ENCODE results near the gene DDRGK1.

Gene DDRGK1

DNA sequence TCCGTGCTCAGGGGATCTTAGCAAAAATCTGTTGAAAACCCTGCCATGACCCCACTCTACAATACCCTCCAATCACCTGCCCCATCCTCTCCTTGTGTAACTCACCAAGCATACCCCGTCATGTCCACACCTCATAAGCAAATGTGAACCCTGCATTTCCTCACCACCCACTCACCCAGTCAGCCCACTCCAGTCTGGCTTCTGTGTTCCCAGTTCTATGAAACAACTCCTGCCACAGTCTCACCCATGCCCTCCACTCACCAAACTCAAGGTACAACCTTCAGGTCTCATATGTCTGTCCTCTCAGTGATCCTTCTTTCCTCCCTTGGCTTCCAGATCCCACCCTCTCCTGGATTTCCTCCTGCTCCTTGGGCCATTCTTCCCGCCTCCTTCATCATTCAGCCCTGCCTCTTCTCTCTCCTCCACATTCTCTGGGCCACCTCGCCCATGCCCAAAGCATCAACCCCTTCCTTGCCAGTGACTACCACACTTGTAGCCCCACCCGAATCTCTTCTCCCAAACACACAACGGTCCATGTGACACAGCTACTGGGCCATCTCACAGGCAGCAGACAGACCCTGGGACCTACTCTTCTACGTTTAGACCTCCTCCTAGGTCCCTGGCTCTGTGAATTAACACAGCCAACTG is 8.8 kb downstream of the DDRGK1 start:
- Histone ChIP-seq H3K4me3 (ENCODE audit: low read length, poor library complexity, severe bottlenecking) (no peak overlapping the region), H3F3A (ENCODE audit: low read depth) (no peaks in the 10 kb centered on the region), H3K4me1 (ENCODE audit: insufficient read depth, low read length, poor library complexity, severe bottlenecking) (no peaks in the 10 kb centered on the region), H3K9me2 (replicated peaks; ENCODE audit: low read depth, low read length) (no peaks in the 10 kb centered on the region), H4K20me1 (ENCODE audit: insufficient read depth, low read length, poor library complexity, severe bottlenecking) (no peaks in the 10 kb centered on the region), H3K79me2 (ENCODE audit: insufficient read depth, low read length) (peaks cover 9% of the 10 kb centered on the region; the same call in 1 of the 2 replicates), H3K9me3 (ENCODE audit: insufficient read depth, low read depth, low read length) (no peaks in the 10 kb centered on the region), H3K4me2 (ENCODE audit: low read depth, low read length, poor library complexity, severe bottlenecking) (no peak overlapping the region), H3K9ac (ENCODE audit: low read depth, low read length, poor library complexity, severe bottlenecking) (no peak overlapping the region), H2AFZ (ENCODE audit: low read length) (no peak overlapping the region), H3K36me3 (ENCODE audit: insufficient read depth, low read length) (peaks cover 65% of the 10 kb centered on the region; the same call in 1 of the 2 replicates), H3K27me3 (ENCODE audit: insufficient read depth, low read length, poor library complexity, severe bottlenecking) (no peaks in the 10 kb centered on the region)
- TF ChIP-seq EZH2phosphoT487 (IDR thresholded peaks at IDR 0.05; ENCODE audit: borderline replicate concordance) (no peak), CTCF (conservative IDR thresholded peaks at IDR 0.05; ENCODE audit: low read length) (no peak)

DNA sequence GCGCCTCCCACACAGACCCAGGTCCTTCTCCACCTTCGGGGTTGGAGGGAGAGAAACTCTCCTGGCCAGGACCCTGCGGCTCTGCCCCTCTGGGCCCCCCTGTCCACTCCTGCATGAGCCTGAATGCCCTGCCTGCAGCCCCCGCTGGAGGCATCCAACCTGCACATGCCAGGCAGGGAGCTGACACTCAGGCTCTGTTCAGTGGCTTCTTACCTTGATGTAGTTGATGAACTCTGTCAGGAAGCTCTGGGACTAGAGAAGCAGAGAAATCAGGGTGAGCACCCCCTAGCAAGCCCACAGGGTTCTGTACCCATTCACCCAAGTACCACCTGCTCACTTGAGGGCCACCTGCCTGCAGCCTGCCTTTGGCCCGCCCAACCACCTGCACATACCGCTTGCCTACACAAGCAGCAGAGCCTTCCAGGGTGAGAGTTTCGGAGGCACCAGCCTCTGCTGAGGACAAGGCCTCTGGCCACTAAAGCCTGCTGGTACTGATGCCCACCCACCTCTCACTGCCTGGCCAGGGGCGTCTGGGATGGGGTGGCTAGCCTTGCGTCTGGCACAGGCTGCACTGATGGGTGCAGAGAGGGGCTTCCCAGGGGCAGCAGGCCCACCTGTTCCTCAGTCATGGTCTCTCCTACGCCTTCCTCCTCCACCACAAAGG is 9.7 kb downstream of the DDRGK1 start:
- no peak for TF ChIP-seq CTCF (conservative IDR thresholded peaks at IDR 0.05; ENCODE audit: low read length)
- no peak for TF ChIP-seq EZH2phosphoT487 (IDR thresholded peaks at IDR 0.05; ENCODE audit: borderline replicate concordance)
- no peak overlapping the region for H3K9ac ChIP-seq (ENCODE audit: low read depth, low read length, poor library complexity, severe bottlenecking)
- H3K4me1 ChIP-seq (ENCODE audit: insufficient read depth, low read length, poor library complexity, severe bottlenecking) = no peaks in the 10 kb centered on the region
- H4K20me1 ChIP-seq (ENCODE audit: insufficient read depth, low read length, poor library complexity, severe bottlenecking) = no peaks in the 10 kb centered on the region
- no peaks in the 10 kb centered on the region for H3K27me3 ChIP-seq (ENCODE audit: insufficient read depth, low read length, poor library complexity, severe bottlenecking)
- H3K9me3 ChIP-seq (ENCODE audit: insufficient read depth, low read depth, low read length) = no peaks in the 10 kb centered on the region
- H3K9me2 ChIP-seq (replicated peaks; ENCODE audit: low read depth, low read length) = no peaks in the 10 kb centered on the region
- H3K4me2 ChIP-seq (ENCODE audit: low read depth, low read length, poor library complexity, severe bottlenecking) = no peak overlapping the region
- H3K36me3 ChIP-seq (ENCODE audit: insufficient read depth, low read length) = peaks cover 67% of the 10 kb centered on the region; the same call in 1 of the 2 replicates
- H3F3A ChIP-seq (ENCODE audit: low read depth) = no peaks in the 10 kb centered on the region
- no peak overlapping the region for H2AFZ ChIP-seq (ENCODE audit: low read length)
- H3K79me2 ChIP-seq (ENCODE audit: insufficient read depth, low read length) = 0 out of 2 replicates have a peak, but pooled peaks cover 3% of the 10 kb centered on the region
- H3K4me3 ChIP-seq (ENCODE audit: low read length, poor library complexity, severe bottlenecking) = no peak overlapping the region

DNA sequence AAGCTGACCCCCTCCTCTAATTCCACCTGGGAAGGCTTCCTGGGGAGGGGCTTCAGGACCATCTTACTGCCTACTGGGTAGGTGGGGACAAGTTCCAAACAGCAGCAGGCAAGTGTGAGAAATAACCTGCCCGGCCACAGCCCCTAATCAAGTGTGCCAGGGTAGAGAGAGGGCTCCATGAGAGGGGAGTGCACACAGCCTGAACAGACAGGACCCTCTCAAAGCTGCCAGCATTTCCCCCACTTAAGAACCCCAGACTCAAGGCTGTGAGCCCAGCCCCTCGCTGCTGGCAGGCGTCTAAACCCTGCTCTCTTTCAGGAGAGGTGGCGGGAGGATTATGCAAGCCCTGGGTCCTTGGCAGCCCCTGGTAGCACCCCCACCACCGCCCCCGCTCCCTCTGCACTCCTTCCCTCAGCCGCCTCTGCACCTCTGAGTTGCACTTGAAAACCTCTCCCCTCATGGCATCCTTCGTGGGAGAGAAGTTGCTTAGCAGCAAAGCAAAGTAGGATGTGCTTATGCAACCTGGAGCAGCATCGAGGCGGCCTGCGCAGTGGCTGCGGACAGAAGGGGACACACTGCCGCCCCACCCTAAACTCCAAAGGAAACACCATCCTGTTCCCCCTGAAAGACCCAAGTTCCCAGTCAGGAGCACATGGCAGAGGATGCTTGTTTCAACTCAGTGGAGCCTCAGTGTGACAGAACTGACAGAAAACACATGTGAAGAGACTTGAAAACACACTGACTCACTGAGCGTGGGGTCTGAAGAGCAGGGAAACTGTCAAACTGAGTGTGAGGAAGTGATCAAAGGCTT is 10.5 kb downstream of the DDRGK1 start:
- no peak overlapping the region for H3K9ac ChIP-seq (ENCODE audit: low read depth, low read length, poor library complexity, severe bottlenecking)
- H3K27me3 ChIP-seq (ENCODE audit: insufficient read depth, low read length, poor library complexity, severe bottlenecking) = no peaks in the 10 kb centered on the region
- H3K9me2 ChIP-seq (replicated peaks; ENCODE audit: low read depth, low read length) = no peaks in the 10 kb centered on the region
- no peak overlapping the region for H3K4me3 ChIP-seq (ENCODE audit: low read length, poor library complexity, severe bottlenecking)
- no peaks in the 10 kb centered on the region for H3K4me1 ChIP-seq (ENCODE audit: insufficient read depth, low read length, poor library complexity, severe bottlenecking)
- peaks cover 64% of the 10 kb centered on the region; the same call in 1 of the 2 replicates for H3K36me3 ChIP-seq (ENCODE audit: insufficient read depth, low read length)
- H3K9me3 ChIP-seq (ENCODE audit: insufficient read depth, low read depth, low read length) = no peaks in the 10 kb centered on the region
- 0 out of 2 replicates have a peak, but pooled peaks cover 3% of the 10 kb centered on the region for H3K79me2 ChIP-seq (ENCODE audit: insufficient read depth, low read length)
- no peaks in the 10 kb centered on the region for H4K20me1 ChIP-seq (ENCODE audit: insufficient read depth, low read length, poor library complexity, severe bottlenecking)
- H3F3A ChIP-seq (ENCODE audit: low read depth) = no peaks in the 10 kb centered on the region
- TF ChIP-seq CTCF (conservative IDR thresholded peaks at IDR 0.05; ENCODE audit: low read length) = no peak
- TF ChIP-seq EZH2phosphoT487 (IDR thresholded peaks at IDR 0.05; ENCODE audit: borderline replicate concordance) = no peak
- H2AFZ ChIP-seq (ENCODE audit: low read length) = no peak overlapping the region
- H3K4me2 ChIP-seq (ENCODE audit: low read depth, low read length, poor library complexity, severe bottlenecking) = no peak overlapping the region

All from Loucy (cell line).